Thyroid gland (tissue), 4 donors: ENCODE results near the gene VPS35.

Experiments
- POLR2A ChIP-seq, 2 donors: fragments of 450-650 bp; IDR thresholded peaks; one replicate each; pipeline ENCODE4 v1.6.1; 2017; ENCODE audit warnings: antibody characterized with exemption in 2 of 2, mild to moderate bottlenecking in 2 of 2, moderate library complexity in 1 of 2
- TF ChIP-seq, protein P1 (sequence below), 6 experiments: fragments of 200-600 bp in 3 of 6; fragments of 450-650 bp in 3 of 6; sonication (generic) in 3 of 6; IDR thresholded peaks; one replicate each; pipeline ENCODE4 v1.5.1; 2016 to 2019; ENCODE audit warnings: antibody characterized with exemption in 6 of 6, mild to moderate bottlenecking in 2 of 6, inconsistent platforms in 1 of 6, moderate library complexity in 1 of 6

DNA sequence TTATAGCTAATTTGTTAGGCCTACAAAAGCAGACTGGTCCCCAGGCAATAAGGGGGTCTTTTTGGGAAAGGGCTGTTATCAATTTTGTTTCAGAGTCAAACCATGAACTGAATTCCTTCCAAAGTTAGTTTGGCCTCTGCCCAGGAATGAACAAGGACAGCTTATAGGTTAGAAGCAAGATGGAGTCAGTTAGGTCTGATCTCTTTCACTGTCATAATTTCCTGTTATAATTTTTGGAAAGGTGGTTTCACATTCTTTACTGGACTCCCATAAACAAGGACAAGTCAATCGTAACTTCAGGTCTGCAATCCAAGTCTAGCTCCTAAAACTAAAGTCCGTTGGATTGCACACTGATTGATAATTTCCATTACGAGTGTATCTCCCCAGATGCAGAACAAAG is 37.7 kb downstream of the VPS35 start:
- TF ChIP-seq, protein P1, sequence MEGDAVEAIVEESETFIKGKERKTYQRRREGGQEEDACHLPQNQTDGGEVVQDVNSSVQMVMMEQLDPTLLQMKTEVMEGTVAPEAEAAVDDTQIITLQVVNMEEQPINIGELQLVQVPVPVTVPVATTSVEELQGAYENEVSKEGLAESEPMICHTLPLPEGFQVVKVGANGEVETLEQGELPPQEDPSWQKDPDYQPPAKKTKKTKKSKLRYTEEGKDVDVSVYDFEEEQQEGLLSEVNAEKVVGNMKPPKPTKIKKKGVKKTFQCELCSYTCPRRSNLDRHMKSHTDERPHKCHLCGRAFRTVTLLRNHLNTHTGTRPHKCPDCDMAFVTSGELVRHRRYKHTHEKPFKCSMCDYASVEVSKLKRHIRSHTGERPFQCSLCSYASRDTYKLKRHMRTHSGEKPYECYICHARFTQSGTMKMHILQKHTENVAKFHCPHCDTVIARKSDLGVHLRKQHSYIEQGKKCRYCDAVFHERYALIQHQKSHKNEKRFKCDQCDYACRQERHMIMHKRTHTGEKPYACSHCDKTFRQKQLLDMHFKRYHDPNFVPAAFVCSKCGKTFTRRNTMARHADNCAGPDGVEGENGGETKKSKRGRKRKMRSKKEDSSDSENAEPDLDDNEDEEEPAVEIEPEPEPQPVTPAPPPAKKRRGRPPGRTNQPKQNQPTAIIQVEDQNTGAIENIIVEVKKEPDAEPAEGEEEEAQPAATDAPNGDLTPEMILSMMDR (IDR thresholded peaks at IDR 0.05) = no peak
- TF ChIP-seq POLR2A (IDR thresholded peaks at IDR 0.05) = no peak
